ENCODE data around the gene TEX261.

GRCh38 chr2:70958759-70959158 lies 35.9 kb downstream of the TEX261 start:
- TF ChIP-seq TARDBP (IDR thresholded peaks at IDR 0.05) (no peak), SP1 (IDR thresholded peaks at IDR 0.05) (no peak)
